ENCODE results near the gene UBE2E1.

The UBE2E1 gene

GRCh38 chr3:23805633-23806533 is at the start of gene UBE2E1:
UBE2E1 (plus strand) TSS chr3:23805955; CDS start chr3:23807270, 1,315 bp downstream.
- DNase-seq = peak; percentile 50 to 72 (median 66)

- no peak for DNase-seq
Observed at GRCh38 chr3:23756206-23756840, 49.4 kb upstream of the UBE2E1 start.

- no peak for DNase-seq
Observed at GRCh38 chr3:23758253-23758838, 47.4 kb upstream of the UBE2E1 start.

- DNase-seq = no peak
Observed at GRCh38 chr3:23760325-23760724, 45.4 kb upstream of the UBE2E1 start.

GRCh38 chr3:23760871-23761373 is 44.8 kb upstream of the UBE2E1 start:
- DNase-seq = no peak

GRCh38 chr3:23761440-23761896 is 44.3 kb upstream of the UBE2E1 start:
- DNase-seq = no peak

- no peak for DNase-seq
Observed at GRCh38 chr3:23762214-23762613, 43.5 kb upstream of the UBE2E1 start.

- DNase-seq = no peak
Observed at GRCh38 chr3:23762759-23763477, 42.8 kb upstream of the UBE2E1 start.

- DNase-seq = no peak
Observed at GRCh38 chr3:23764407-23764806, 41.3 kb upstream of the UBE2E1 start.

- no peak for DNase-seq
Observed at GRCh38 chr3:23767546-23767945, 38.2 kb upstream of the UBE2E1 start.

GRCh38 chr3:23775254-23775909 is 30.4 kb upstream of the UBE2E1 start:
- DNase-seq = no peak

- no peak for DNase-seq
Observed at GRCh38 chr3:23776352-23776891, 29.3 kb upstream of the UBE2E1 start.

- no peak for DNase-seq
Observed at GRCh38 chr3:23778446-23778845, 27.3 kb upstream of the UBE2E1 start.

GRCh38 chr3:23779841-23780240 is 25.9 kb upstream of the UBE2E1 start:
- DNase-seq = no peak

- no peak for DNase-seq
Observed at GRCh38 chr3:23781051-23781450, 24.7 kb upstream of the UBE2E1 start.

- no peak for DNase-seq
Observed at GRCh38 chr3:23781871-23782270, 23.9 kb upstream of the UBE2E1 start.

- DNase-seq = no peak
Observed at GRCh38 chr3:23785097-23785645, 20.6 kb upstream of the UBE2E1 start.

GRCh38 chr3:23785882-23786281 is 19.9 kb upstream of the UBE2E1 start:
- no peak for DNase-seq

- no peak for DNase-seq
Observed at GRCh38 chr3:23791678-23792077, 14.1 kb upstream of the UBE2E1 start.

GRCh38 chr3:23793528-23794134 is 12.1 kb upstream of the UBE2E1 start:
- no peak for DNase-seq

- DNase-seq = no peak
Observed at GRCh38 chr3:23795096-23795495, 10.7 kb upstream of the UBE2E1 start.
